WTC11 (cell line): ENCODE results near the gene TMC1.

ENCODE experiments used
- CTCF ChIP-seq: fragments of 200-600 bp; IDR thresholded peaks from 2 replicates; pipeline ENCODE4 v1.8.0; 2022; ENCODE audit warnings: antibody characterized with exemption
- HMGXB4 ChIP-seq: sonication (generic); formaldehyde crosslinking; IDR thresholded peaks from 2 replicates; pipeline ENCODE4 v1.8.1; 2023; ENCODE audit warnings: mild to moderate bottlenecking, moderate library complexity, missing genetic modification reagents
- MAX ChIP-seq: sonication (generic); formaldehyde crosslinking; IDR thresholded peaks from 2 replicates; pipeline ENCODE4 v1.8.0; 2022; ENCODE audit warnings: mild to moderate bottlenecking, missing genetic modification reagents
- SMAD3 ChIP-seq: sonication (generic); formaldehyde crosslinking; IDR thresholded peaks from 2 replicates; pipeline ENCODE4 v1.8.0; 2022; ENCODE audit warnings: missing genetic modification reagents, mild to moderate bottlenecking, borderline replicate concordance
- SP1 ChIP-seq: sonication (generic); formaldehyde crosslinking; conservative IDR thresholded peaks from 2 replicates; pipeline ENCODE4 v1.8.1; 2022; ENCODE audit warnings: missing genetic modification reagents
- ZNF532 ChIP-seq: fragments of 250-450 bp; sonication (Bioruptor Pico); IDR thresholded peaks from 2 replicates; pipeline ENCODE4 v1.9.0; 2021; ENCODE audit warnings: mild to moderate bottlenecking, borderline replicate concordance

GRCh38 chr9:72855321-72855720, 333.9 kb downstream of the TMC1 start:
- TF ChIP-seq ZNF532 (CRISPR knock-in tag) (no peak), CTCF (no peak), SMAD3 (CRISPR knock-in tag) (no peak), HMGXB4 (CRISPR knock-in tag) (no peak), SP1 (CRISPR knock-in tag) (no peak), MAX (CRISPR knock-in tag) (no peak)
